GM18951 (cell line): Measurements from ENCODE around the gene MROH2A.
A peak's percentile ranks its signal among the peaks of the same experiment; 100 is the strongest.
"Not testable (repeated sequence)": the region's sequence is repeated elsewhere in the genome, so short reads cannot be mapped to it uniquely, and the experiment has no call there.

ENCODE experiments used
- POLR2A ChIP-seq: IDR thresholded peaks from 4 replicates; pipeline ENCODE4 v1.6.1; 2011; ENCODE audit warnings: mild to moderate bottlenecking; ENCODE audit not compliant: insufficient read length, insufficient read depth; ENCODE audit errors: extremely low read depth
- in situ Hi-C: fragments of 300-500 bp; cut with MboI; formaldehyde crosslinking; loops from one replicate; pipeline ENCODE4 v1.12.0; 2022; ENCODE audit warnings: low sequenced_read_pairs, mixed read lengths, inconsistent platforms; ENCODE audit not compliant: unreplicated experiment

Gene MROH2A

DNA sequence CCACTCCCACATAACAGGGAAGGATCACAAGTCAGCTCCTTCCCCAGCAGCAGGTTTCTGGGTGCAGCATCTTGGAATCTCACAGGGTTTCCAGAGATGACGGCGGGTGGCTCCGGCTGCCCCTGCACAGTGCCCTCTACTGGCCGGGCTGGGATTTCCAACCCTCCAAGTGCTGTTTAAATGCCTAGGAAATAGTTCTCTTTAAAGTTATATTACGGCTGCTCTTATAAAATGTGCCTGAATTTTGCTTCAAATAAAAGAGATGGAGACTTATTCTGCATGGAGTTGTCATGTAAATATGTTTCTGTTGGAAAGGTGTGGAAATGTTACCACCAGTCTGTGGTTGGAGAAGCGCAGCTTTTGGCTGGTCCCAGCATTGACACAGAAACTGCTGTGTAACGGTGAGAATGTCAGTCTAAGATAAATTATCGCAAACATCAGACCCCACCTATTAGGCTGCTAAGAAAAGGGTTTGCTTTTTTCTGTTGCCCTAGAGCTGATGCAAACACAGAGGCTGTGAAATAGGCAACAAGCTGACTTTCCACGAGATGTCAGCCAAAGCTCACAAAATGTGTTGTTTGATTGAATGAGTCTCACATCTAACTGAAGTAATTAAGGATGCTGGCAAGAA lies 79.5 kb downstream of the MROH2A start:
- TF ChIP-seq POLR2A = no peak
- in situ Hi-C loops = no loop called here

DNA sequence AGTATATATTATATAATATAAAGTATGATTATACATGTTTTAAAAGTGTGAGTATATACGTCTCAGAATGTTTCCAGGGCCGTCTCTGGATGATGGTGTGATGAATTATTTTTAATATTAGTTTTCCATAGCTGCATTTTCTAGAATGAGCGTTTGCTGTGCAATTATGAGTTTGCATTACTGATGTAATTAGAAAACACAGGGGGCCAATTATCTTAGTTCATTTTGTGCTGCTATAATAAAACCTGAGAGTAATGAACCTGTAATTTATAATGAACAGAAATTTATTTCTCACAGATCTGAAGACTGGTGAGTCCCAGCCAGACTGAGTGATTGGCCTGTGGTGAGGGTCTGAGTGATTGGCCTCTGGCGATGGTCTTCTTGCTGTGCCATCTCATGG lies 80.2 kb downstream of the MROH2A start:
- no peak for TF ChIP-seq POLR2A
- in situ Hi-C loops = no loop called here

DNA sequence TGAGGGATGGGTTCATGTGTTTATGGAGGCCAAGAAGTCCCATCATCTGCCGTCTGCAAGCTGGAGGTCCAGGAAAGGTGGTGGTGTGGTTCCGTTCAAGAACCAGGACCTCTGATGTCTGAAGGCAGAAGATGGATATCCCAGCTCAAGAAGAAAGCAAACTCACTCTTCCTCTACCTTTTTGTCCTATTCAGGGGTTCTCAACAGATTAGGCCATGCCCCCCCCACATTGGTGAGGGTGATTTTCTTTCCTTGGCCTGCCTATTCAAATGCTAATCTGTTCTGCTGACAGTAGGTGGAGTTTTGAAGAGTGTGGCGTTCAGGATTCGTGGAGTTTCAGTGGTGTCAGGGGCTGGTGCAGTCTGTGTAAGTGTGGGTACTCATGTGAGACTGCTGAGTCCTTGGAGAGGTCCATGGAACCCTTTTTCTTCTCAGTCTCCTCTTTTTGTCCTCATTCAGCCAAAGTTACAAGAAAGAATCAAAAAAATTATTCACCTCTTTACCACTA lies 84.2 kb downstream of the MROH2A start:
- no peak for TF ChIP-seq POLR2A
- in situ Hi-C loops = no loop called here

DNA sequence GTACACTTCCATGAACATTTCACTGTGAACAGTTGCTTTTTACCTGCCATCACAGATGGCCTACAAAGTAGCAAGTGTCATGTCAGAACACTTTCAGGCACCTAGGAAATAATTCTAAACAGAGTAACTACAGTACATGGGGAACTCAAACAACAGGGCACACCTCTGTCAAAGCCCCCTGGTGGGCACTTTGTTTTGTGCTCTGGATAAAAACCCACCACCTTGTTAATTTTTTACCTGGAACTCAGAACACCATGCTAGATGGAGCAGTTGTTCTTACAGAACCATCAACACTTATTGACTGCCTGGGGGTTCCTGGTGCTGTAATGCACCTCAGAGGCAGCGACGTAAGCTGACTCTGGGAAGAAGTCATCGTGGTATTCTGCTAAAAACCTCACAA lies 87.7 kb downstream of the MROH2A start:
- in situ Hi-C loops = no loop called here
- no peak for TF ChIP-seq POLR2A

DNA sequence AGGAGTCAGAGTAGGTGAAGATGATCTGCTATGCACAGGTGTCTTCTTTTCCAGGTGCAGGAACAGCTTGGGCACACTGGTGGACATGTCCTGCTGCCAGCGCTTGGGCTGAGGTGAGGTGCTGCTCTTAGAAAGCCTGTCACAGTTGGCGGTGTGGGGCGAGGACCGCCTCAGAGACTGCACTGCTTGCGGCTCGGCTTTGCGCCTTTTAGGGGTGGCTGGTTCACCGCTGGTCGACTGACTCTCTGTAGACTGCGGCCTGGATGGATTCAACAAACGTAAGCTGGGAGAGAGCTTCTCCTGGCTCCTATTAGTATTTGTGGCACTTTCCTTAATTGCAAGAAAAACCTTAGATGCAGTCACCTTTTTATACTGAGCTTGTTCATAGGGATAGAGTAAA lies 88.3 kb downstream of the MROH2A start:
- TF ChIP-seq POLR2A = no peak
- in situ Hi-C loops = no loop called here

DNA sequence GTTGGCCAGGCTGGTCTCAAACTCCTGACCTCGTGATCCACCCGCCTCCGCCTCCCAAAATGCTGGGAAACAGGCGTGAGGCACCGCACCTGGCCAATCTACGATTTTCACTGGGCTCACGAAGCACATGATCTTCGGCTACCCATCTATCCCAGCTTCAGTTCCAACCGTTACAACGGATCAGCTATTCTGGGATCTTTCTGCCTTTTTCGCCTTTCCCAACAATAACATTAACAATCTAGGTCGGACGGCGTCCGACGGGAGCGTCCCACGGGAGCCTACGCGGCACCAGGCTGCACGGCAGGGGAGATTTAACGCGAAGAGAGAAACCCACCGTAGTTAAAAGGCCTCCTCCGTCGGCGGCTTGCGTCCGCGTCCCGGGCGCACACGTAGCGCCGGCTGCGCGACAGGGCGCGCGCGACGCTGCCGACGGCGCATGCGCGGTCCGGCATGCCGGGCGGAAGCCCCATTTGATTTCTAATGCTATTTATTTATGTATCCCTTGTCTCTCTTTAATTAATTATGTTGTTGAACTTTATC lies 89.9 kb downstream of the MROH2A start, which contains the start of gene MSL3B:
Gene MSL3B (minus strand): TSS at position 394 of the 540 bp plus-strand sequence.
- in situ Hi-C loops = no loop called here
- TF ChIP-seq POLR2A = peak; percentile 74

DNA sequence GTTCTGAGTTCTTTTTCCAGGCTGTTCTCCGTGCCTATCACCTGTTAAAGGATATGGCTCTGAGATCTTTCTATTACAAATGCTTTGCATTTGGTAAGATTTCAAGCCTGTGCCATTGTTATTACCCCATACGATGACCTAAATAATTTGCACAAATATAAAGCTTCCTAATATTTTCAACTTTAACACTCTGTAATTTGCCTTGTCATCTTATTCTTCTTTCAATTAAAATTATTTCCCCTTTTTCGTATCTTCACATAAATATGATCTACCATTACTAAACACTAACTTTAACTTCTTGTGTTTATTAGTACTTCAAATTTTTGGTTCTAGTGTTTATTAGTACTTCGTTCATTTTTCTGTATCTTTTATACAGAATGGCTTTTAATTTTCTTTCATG lies 93.3 kb downstream of the MROH2A start:
- in situ Hi-C loops = no loop called here
- no peak for TF ChIP-seq POLR2A

DNA sequence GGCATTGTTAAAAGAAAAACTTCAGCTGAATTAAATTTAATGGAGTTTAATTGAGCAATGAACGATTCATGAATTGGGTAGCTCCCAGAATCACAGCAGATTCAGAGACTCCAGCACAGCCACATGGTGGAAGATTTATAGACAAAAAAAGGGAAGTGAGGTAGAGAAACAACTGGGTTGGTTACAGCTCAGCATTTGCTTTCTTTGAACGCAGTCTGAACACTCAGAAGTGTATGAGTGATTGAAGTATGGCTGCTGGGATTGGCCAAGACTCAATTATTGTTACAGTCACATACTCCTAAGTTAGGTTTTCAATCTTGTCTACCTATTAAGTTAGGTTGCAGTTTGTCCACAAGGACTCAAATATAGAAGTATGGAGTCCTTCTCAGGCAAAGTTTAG lies 94.0 kb downstream of the MROH2A start:
- in situ Hi-C loops = not testable (repeated sequence)

DNA sequence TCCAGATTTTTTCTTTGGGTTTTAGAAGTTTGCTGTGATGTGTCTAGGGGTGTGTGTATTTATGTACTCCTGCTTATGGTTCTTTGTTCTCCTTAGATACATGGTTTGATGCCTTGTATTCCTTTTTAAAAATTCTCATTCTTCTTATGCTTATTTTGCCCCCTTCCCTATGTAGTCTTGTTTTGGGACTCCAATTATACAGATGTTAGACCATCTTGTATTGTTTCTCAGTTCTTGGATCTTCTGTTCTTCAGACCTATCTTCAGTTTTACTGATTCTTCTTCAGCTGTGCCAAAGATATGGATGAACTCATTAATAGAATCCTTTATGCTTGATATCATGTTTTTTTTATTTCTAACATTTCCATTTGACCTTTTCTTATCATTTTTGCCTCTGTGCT lies 104.2 kb downstream of the MROH2A start:
- in situ Hi-C loops = no loop called here
- TF ChIP-seq POLR2A = no peak
